NCI-H128 (cell line): ENCODE results near the gene IMPDH2.
A peak's percentile ranks its signal among the peaks of the same experiment; 100 is the strongest.
"Not testable (repeated sequence)": the region's sequence is repeated elsewhere in the genome, so short reads cannot be mapped to it uniquely, and the experiment has no call there.

Experiments used
- DNase-seq: peaks from one replicate; lab custom pipeline; 2025; ENCODE audit not compliant: unreplicated experiment; lab: John Stamatoyannopoulos, UW

Gene IMPDH2

GRCh38 chr3:49021813-49022687 lies 7.1 kb downstream of the IMPDH2 start, which contains the start of gene NDUFAF3:
TSS of gene NDUFAF3 (plus strand) at chr3:49022121. CDS start at chr3:49022145, 24 bp downstream.
- DNase-seq = peak; percentile 86

- DNase-seq = peak; percentile 96
These were observed 7.9 kb downstream of the IMPDH2 start for GRCh38 chr3:49021213-49021812.

GRCh38 chr3:49020330-49021212 lies 8.6 kb downstream of the IMPDH2 start:
- no peak for DNase-seq

GRCh38 chr3:49019941-49020329 lies 9.3 kb downstream of the IMPDH2 start:
- no peak for DNase-seq

- no peak for DNase-seq
These were observed 10.5 kb downstream of the IMPDH2 start for GRCh38 chr3:49018707-49019006.

- DNase-seq = no peak
These were observed 11.1 kb downstream of the IMPDH2 start, which contains the start of gene DALRD3 for GRCh38 chr3:49017971-49018706. TSS of gene DALRD3 (minus strand) at chr3:49018580. CDS start at chr3:49018564, 16 bp downstream.

GRCh38 chr3:49017229-49017970 lies 11.8 kb downstream of the IMPDH2 start:
- DNase-seq = no peak

- no peak for DNase-seq
These were observed 12.6 kb downstream of the IMPDH2 start for GRCh38 chr3:49016414-49017228.

- no peak for DNase-seq
These were observed 13.4 kb downstream of the IMPDH2 start for GRCh38 chr3:49015765-49016164.

GRCh38 chr3:49015072-49015471 lies 14.1 kb downstream of the IMPDH2 start:
- DNase-seq = no peak

GRCh38 chr3:49013738-49014660 lies 15.2 kb downstream of the IMPDH2 start:
- no peak for DNase-seq

- DNase-seq = no peak
These were observed 16.0 kb downstream of the IMPDH2 start for GRCh38 chr3:49013113-49013737.

GRCh38 chr3:49012441-49013017 lies 16.7 kb downstream of the IMPDH2 start:
- no peak for DNase-seq

- DNase-seq = no peak
These were observed 19.8 kb downstream of the IMPDH2 start for GRCh38 chr3:49009396-49009795.

GRCh38 chr3:49008627-49009026 lies 20.6 kb downstream of the IMPDH2 start:
- not testable (repeated sequence) for DNase-seq

- no peak for DNase-seq
These were observed 21.2 kb downstream of the IMPDH2 start for GRCh38 chr3:49007771-49008528.
